ENCODE data around the gene DNAH3. TPM values are rescaled to one million over a fixed set of nuclear protein-coding genes. Genes with fewer than 3 reads are reported as not detected.

Gene DNAH3
- total RNA-seq, 4 donors from 2014 or later = 0.13 to 0.15 TPM; not detected in 2

- Histone ChIP-seq H3K4me1 (peaks cover 2 to 55% (median 15%) of the 10 kb centered on the region in 3 donors), H3K27me3 (no peaks in the 10 kb centered on the region), H3K36me3 (peaks cover 0 to 83% of the 10 kb centered on the region in 2 donors), H3K9me3 (no peaks in the 10 kb centered on the region), H3K27ac (no peak overlapping the region), H3K4me3 (no peak overlapping the region)
- no peak for ATAC-seq
- TF ChIP-seq EP300 (IDR thresholded peaks at IDR 0.05) (no peak), POLR2A (IDR thresholded peaks at IDR 0.05) (no peak), CTCF (IDR thresholded peaks at IDR 0.05) (no peak), POLR2AphosphoS5 (IDR thresholded peaks at IDR 0.05) (no peak)
- 90 to 100% methylated on average over 2 to 10 of the region's 12 CpGs for WGBS, 2 donors (ENCODE audit: low coverage in 1 of 2)
Measured at GRCh38 chr16:21167929-21168602, 17.4 kb upstream of the DNAH3 start.

GRCh38 chr16:21167360-21167759, 16.7 kb upstream of the DNAH3 start:
- H3K27me3 ChIP-seq = no peaks in the 10 kb centered on the region
- 58 to 90% methylated on average over 2 to 5 of the region's 9 CpGs for WGBS, 2 donors (ENCODE audit: low coverage in 1 of 2)
- H3K4me1 ChIP-seq = peaks cover 3 to 62% (median 21%) of the 10 kb centered on the region in 3 donors
- H3K27ac ChIP-seq = peak overlapping the region in 2 of 4 donors; percentile 20 to 41
- TF ChIP-seq POLR2AphosphoS5 (IDR thresholded peaks at IDR 0.05) (peak; percentile 19), EP300 (IDR thresholded peaks at IDR 0.05) (no peak)
- ATAC-seq = no peak
- H3K36me3 ChIP-seq = peaks cover 0 to 76% of the 10 kb centered on the region in 2 donors
- H3K4me3 ChIP-seq = no peak overlapping the region
- no peaks in the 10 kb centered on the region for H3K9me3 ChIP-seq

GRCh38 chr16:21166561-21166961, 15.9 kb upstream of the DNAH3 start:
- WGBS, 2 donors (ENCODE audit: low coverage in 1 of 2) = 94 to 100% methylated on average over 1 to 5 of the region's 9 CpGs
- ATAC-seq = no peak
- Histone ChIP-seq H3K4me3 (no peak overlapping the region), H3K27me3 (no peaks in the 10 kb centered on the region), H3K27ac (peak overlapping the region in 3 of 4 donors; percentile 20 to 44 (median 41)), H3K9me3 (no peaks in the 10 kb centered on the region), H3K4me1 (peaks cover 3 to 70% (median 27%) of the 10 kb centered on the region in 3 donors), H3K36me3 (peaks cover 0 to 68% of the 10 kb centered on the region in 2 donors)
- no peak for TF ChIP-seq CTCF (IDR thresholded peaks at IDR 0.05)
- TF ChIP-seq EP300 (IDR thresholded peaks at IDR 0.05) = no peak
- TF ChIP-seq POLR2A (IDR thresholded peaks at IDR 0.05) = no peak
- TF ChIP-seq POLR2AphosphoS5 (IDR thresholded peaks at IDR 0.05) = no peak

GRCh38 chr16:21164521-21165168, 14.0 kb upstream of the DNAH3 start:
- TF ChIP-seq EP300 (IDR thresholded peaks at IDR 0.05) = no peak
- no peak for TF ChIP-seq POLR2A (IDR thresholded peaks at IDR 0.05)
- TF ChIP-seq CTCF (IDR thresholded peaks at IDR 0.05) = no peak
- TF ChIP-seq POLR2AphosphoS5 (IDR thresholded peaks at IDR 0.05) = no peak
- Histone ChIP-seq H3K36me3 (peaks cover 0 to 49% of the 10 kb centered on the region in 2 donors), H3K27me3 (no peaks in the 10 kb centered on the region), H3K4me1 (peaks cover 3 to 83% (median 37%) of the 10 kb centered on the region in 3 donors), H3K27ac (peak overlapping the region; percentile 17 to 95 (median 65)), H3K4me3 (no peak overlapping the region), H3K9me3 (no peaks in the 10 kb centered on the region)
- ATAC-seq = no peak
- 70 to 80% methylated on average over 1 to 7 of the region's 7 CpGs for WGBS, 2 donors (ENCODE audit: low coverage in 1 of 2)

- H3K4me1 ChIP-seq = peaks cover 3 to 81% (median 37%) of the 10 kb centered on the region in 3 donors
- no peak for ATAC-seq
- no peak overlapping the region for H3K4me3 ChIP-seq
- H3K36me3 ChIP-seq = peaks cover 0 to 44% of the 10 kb centered on the region in 2 donors
- peak overlapping the region; percentile 58 to 95 (median 85) for H3K27ac ChIP-seq
- TF ChIP-seq POLR2A (IDR thresholded peaks at IDR 0.05) (no peak), EP300 (IDR thresholded peaks at IDR 0.05) (no peak), CTCF (IDR thresholded peaks at IDR 0.05) (no peak), POLR2AphosphoS5 (IDR thresholded peaks at IDR 0.05) (peak; percentile 36)
- WGBS, 2 donors (ENCODE audit: low coverage in 1 of 2) = 57 to 85% methylated on average over 3 to 4 of the region's 4 CpGs
- no peaks in the 10 kb centered on the region for H3K9me3 ChIP-seq
- H3K27me3 ChIP-seq = no peaks in the 10 kb centered on the region
Measured at GRCh38 chr16:21163576-21163975, 12.9 kb upstream of the DNAH3 start.
